Measurements from ENCODE around the gene BSND.

DNA sequence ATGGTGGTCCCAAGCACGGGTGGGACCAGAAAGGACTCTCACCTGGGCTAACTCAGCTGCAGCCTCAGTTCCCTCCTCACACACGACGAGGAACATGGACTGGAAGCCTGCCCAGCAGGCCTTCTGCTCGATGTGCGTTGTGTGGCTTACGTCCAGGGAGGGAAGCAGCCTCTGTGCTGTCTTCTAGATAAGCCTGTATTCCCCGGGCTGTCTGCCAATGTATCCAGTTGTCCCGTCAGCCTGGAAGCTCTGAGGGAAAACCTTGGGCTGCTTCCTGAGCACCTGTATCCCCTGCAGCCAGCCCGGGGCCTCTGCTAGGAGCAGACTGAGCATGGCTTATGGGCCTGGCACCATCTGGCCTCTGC, 51.2 kb downstream of the BSND start:
- no peak for TF ChIP-seq CTCF (IDR thresholded peaks at IDR 0.05)
- TF ChIP-seq EP300 (IDR thresholded peaks at IDR 0.05), result no peak
- TF ChIP-seq POLR2A (IDR thresholded peaks at IDR 0.05), result no peak
